Measurements from ENCODE around the gene TIMP2. TPM values are rescaled to one million over a fixed set of nuclear protein-coding genes. Genes with fewer than 3 reads are reported as not detected.

The TIMP2 gene
- total RNA-seq, 4 donors from 2014 or later: 187 to 456 (median 339) TPM

GRCh38 chr17:78818932-78819331, 106.3 kb downstream of the TIMP2 start:
- H3K27ac ChIP-seq: peak overlapping the region in 3 of 4 donors; percentile 42 to 62 (median 55)

GRCh38 chr17:78818152-78818846, 106.9 kb downstream of the TIMP2 start:
- no peaks in the 10 kb centered on the region for H3K9me3 ChIP-seq
- H3K36me3 ChIP-seq: peaks cover 0 to 98% (median 39%) of the 10 kb centered on the region in 3 donors
- H3K27me3 ChIP-seq: no peaks in the 10 kb centered on the region
- peaks cover 0 to 13% (median 7%) of the 10 kb centered on the region in 4 donors for H3K4me1 ChIP-seq
- H3K4me3 ChIP-seq: no peak overlapping the region
- no peak for DNase-seq (ENCODE audit: low spot score in 2 of 2)
- 85 to 88% methylated on average over 19 of the region's 19 CpGs for WGBS, 2 donors
- TF ChIP-seq POLR2A (IDR thresholded peaks at IDR 0.05) (no peak), CTCF (IDR thresholded peaks at IDR 0.05) (no peak), EP300 (IDR thresholded peaks at IDR 0.05) (no peak)
- peak overlapping the region in 2 of 4 donors; percentile 30 to 34 for H3K27ac ChIP-seq

More at GRCh38 chr17:78818932-78819331, 106.3 kb downstream of the TIMP2 start:
- Histone ChIP-seq H3K36me3 (peaks cover 0 to 98% (median 37%) of the 10 kb centered on the region in 3 donors), H3K9me3 (no peaks in the 10 kb centered on the region), H3K27me3 (no peaks in the 10 kb centered on the region), H3K4me3 (no peak overlapping the region), H3K4me1 (peaks cover 0 to 12% (median 6%) of the 10 kb centered on the region in 4 donors)
- TF ChIP-seq EP300 (IDR thresholded peaks at IDR 0.05) (peak; percentile 68 to 72), CTCF (IDR thresholded peaks at IDR 0.05) (no peak)
- WGBS, 2 donors: 63 to 68% methylated on average over 6 of the region's 6 CpGs
- DNase-seq (ENCODE audit: low spot score in 2 of 2): no peak

GRCh38 chr17:78817123-78817522, 108.1 kb downstream of the TIMP2 start:
- no peaks in the 10 kb centered on the region for H3K27me3 ChIP-seq
- peaks cover 0 to 99% (median 31%) of the 10 kb centered on the region in 3 donors for H3K36me3 ChIP-seq
- DNase-seq (ENCODE audit: low spot score in 2 of 2): no peak
- peak overlapping the region in 1 of 4 donors; percentile 30 for H3K27ac ChIP-seq
- TF ChIP-seq EP300 (IDR thresholded peaks at IDR 0.05) (no peak), CTCF (IDR thresholded peaks at IDR 0.05) (no peak), POLR2A (IDR thresholded peaks at IDR 0.05) (no peak)
- H3K4me1 ChIP-seq: peaks cover 0 to 18% (median 6%) of the 10 kb centered on the region in 4 donors
- no peaks in the 10 kb centered on the region for H3K9me3 ChIP-seq
- no peak overlapping the region for H3K4me3 ChIP-seq
- WGBS, 2 donors: 75 to 80% methylated on average over 6 of the region's 6 CpGs

GRCh38 chr17:78815696-78816095, 109.5 kb downstream of the TIMP2 start:
- DNase-seq (ENCODE audit: low spot score in 2 of 2): no peak
- peaks cover 0 to 18% (median 6%) of the 10 kb centered on the region in 4 donors for H3K4me1 ChIP-seq
- 88 to 91% methylated on average over 7 of the region's 7 CpGs for WGBS, 2 donors
- no peak overlapping the region for H3K27ac ChIP-seq
- H3K36me3 ChIP-seq: peaks cover 0 to 100% (median 39%) of the 10 kb centered on the region in 3 donors
- no peaks in the 10 kb centered on the region for H3K27me3 ChIP-seq
- no peak overlapping the region for H3K4me3 ChIP-seq
- no peak for TF ChIP-seq CTCF (IDR thresholded peaks at IDR 0.05)
- no peak for TF ChIP-seq POLR2A (IDR thresholded peaks at IDR 0.05)
- no peak for TF ChIP-seq EP300 (IDR thresholded peaks at IDR 0.05)
- H3K9me3 ChIP-seq: no peaks in the 10 kb centered on the region

- Histone ChIP-seq H3K36me3 (peaks cover 0 to 98% (median 27%) of the 10 kb centered on the region in 3 donors), H3K9me3 (no peaks in the 10 kb centered on the region), H3K27me3 (no peaks in the 10 kb centered on the region), H3K4me3 (no peak overlapping the region), H3K4me1 (peaks cover 0 to 18% (median 6%) of the 10 kb centered on the region in 4 donors), H3K27ac (peak overlapping the region in 3 of 4 donors; percentile 21 to 78 (median 26))
- peak in 1 of 2 donors; percentile 59 for TF ChIP-seq EP300 (IDR thresholded peaks at IDR 0.05)
- TF ChIP-seq CTCF (IDR thresholded peaks at IDR 0.05): no peak
- 27 to 40% methylated on average over 8 of the region's 8 CpGs for WGBS, 2 donors
- DNase-seq (ENCODE audit: low spot score in 2 of 2): peak; percentile 45 to 61
Observed at GRCh38 chr17:78812855-78813254, 112.3 kb downstream of the TIMP2 start.

Data from tibial nerve (tissue), 4 donors.